Right renal cortex interstitium (tissue), 3 donors: Measurements from ENCODE around the gene PAXX. TPM values are rescaled to one million over a fixed set of nuclear protein-coding genes. Genes with fewer than 3 reads are reported as not detected.

Source experiments
- DNase-seq, 3 donors: peaks; one replicate each; pipeline ENCODE4 v3.0.0-alpha.2; 2013; ENCODE audit warnings: low read depth in 3 of 3, low spot score in 2 of 3
- polyA plus RNA-seq, 3 donors: library from polyadenylated mRNA; unstranded; fragments of 120-200 nt; gene quantifications; one replicate each; pipeline ENCODE4 v1.2.1, GENCODE V29; 2013; ENCODE audit not compliant: insufficient read length in 3 of 3

PAXX gene
- polyA plus RNA-seq, 3 donors = 22.3 to 27.0 (median 24.4) TPM

DNA sequence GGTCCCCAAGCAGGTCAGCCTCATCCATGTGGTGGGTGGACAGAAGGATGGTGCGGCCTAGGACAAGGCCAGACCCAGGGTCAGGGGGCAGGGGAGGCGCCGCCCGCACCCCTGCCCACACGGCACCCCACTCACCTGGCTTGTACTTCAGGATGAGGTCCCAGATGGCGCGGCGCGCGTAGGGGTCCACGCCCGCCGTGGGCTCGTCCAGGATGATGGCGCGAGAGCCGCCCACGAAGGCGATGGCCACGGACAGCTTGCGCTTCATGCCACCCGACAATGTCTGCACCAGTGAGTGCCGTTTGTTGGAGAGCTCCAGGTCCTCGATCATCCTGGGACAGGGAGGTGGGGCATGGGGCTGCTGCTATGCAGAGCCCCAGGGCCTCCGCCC, 23.3 kb downstream of the PAXX start:
- no peak for DNase-seq

DNA sequence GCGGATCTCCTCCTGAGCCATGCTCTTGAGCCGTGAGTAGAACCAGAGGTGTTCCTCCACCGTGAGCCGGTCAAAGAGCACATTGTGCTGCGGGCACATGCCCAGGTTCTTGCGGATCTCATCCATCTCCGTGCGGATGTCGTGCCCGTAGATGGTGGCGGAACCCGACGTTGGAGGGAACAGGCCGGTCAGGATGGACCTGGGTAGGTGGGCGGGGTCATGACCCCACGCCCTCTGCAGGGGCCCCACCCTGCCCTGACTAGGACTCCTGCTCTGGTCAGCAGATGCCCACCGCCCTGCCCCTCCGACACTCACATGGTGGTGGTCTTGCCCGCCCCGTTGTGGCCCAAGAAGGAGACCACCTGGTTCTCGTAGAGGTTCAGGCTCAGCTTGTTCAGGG, 23.8 kb downstream of the PAXX start:
- no peak for DNase-seq

DNA sequence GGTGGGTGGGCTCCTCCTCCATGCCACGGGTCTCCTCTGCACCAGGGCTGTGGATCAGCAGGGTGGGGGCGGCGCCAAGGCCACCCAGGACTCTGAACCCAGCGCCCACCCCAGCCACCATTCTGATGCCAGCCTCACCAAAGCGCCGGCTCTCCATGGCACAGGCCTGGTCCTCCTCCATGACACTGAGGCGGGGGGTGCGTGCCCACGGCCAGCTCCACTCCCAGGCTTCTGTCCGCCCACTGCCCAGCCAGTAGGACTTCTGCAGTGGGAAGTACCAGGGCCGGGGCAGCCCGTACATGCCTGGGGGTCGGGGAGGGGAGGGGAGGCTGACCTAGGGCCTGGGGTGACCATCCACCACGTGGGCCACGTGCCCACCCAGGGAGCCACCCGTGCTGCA, 24.2 kb downstream of the PAXX start:
- no peak for DNase-seq

DNA sequence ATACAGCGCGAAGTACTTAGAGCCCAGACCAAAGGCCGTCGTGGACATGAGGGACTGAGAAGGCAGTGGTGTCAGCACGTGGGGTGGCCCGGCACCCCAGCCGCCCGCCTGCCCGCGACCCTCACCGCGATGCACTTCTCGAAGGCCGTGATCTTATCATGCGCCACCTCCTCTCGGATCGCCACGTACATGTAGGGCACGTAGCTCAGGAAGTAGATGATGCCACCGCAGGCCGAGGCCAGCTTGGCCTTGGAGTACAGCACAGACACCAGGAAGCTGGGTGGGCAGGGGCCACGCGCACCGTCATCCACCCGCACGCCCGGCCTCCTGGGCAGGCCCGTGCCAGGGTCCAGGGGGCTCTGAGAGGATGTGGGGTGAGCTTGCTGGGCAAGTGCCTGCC, 24.8 kb downstream of the PAXX start:
- no peak for DNase-seq

DNA sequence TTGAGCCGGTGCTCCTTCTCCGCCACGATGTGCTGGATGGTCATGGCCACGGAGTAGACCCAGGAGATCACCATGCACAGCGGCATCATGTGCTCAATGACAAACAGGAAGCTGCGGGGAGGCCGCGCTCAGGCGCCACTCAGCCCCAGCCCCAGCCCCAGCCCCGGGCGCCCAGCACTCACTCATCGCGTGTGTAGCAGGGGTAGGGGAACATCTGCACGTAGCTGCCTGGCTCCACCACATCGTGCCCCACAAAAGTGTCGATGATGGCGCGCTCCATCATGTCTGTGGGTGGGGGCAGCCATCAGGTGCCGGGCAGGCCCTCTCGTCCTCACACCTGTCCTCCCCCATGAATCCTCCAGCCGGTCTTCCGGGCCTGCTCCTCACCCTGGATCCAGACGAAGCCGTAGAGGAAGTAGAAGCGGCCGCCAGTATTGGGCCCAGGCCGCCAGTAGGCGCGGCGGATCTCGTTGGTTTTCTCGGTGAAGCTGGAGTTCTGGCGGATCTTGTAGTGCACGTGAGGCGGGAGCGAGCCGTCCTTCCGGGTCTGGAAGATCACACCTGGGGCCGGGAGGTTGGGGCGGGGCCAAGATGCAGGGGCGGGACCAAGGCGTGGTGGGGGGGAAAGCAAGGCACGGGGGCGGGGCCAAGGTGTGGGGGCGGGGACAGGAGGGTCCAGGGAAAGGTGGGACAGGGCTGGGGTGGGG, 25.7 kb downstream of the PAXX start:
- no peak for DNase-seq

DNA sequence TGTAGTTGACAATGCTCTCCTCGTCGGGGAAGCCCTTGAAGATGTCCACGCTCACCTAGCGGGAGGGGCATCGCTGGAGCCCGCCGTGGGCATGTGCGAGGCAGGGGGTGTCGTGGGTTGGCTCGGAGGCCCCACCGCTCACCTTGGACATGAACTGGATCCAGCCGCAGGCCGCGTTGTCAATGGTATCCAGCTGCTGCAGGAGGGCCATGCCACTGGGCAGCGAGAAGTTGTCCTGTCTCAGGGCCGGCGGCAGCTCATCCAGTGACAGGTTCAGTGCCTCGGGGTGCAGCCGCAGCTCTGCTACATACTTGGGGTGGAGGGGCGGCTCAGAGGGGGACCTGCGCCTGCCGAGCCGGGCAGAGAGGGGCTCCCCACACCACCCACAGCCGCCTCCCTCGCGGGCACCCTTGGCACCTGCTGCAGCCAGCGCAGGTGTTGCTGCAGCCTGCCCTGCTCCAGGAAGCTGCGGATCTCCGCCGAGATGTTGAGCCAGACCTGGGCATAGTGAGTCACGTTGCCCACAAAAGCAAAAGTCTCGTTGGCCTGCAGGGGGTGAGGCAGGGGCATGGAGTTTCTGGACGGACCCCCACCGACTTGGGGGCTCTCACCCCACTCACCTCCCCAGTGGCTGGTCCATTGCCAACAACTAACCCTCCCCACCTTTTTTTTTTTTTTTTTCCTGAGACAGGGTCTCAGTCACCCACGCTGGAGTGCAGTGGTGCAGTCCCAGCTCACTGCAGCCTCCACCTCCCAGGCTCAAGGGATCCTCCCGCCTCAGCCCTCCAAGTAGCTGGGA, 26.7 kb downstream of the PAXX start:
- no peak for DNase-seq

DNA sequence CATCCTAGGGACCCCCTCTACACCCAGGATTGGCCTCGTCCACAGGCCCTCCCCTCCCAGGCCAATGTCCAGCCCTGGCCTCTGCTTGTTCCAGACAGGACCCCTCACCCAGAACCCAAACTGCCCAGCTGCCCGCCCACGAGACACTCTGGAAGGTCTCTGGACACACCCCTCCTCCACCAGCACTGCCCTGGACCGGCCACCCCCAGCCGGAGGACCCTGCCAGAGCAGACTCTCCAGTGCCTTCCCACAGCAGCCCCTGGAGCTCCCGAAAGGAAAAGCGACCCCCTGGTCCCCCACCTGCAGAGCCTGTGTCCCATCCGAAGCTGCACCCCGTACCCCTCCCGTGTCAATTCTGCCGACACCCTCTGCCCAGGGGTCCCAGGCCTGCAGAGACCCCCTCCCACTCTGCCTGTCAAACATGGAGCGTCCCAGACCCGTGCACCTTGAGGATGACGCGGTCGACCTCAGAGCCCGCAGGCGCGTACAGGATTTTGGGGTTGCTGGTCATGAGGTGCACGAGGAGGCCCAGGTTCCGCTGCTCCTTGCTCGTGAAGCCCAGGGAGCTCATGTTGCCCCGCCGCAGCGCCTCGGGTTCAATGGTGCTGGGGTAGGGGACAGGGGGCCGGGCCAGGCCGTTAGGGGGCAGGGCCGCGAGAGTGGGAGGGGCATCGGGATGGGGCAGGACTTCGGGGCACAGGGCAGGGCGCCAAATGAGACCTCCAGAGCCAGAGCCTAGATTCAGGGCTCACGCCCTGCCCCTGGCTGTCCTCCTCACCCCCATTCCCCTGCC, 27.9 kb downstream of the PAXX start:
- DNase-seq = no peak

DNA sequence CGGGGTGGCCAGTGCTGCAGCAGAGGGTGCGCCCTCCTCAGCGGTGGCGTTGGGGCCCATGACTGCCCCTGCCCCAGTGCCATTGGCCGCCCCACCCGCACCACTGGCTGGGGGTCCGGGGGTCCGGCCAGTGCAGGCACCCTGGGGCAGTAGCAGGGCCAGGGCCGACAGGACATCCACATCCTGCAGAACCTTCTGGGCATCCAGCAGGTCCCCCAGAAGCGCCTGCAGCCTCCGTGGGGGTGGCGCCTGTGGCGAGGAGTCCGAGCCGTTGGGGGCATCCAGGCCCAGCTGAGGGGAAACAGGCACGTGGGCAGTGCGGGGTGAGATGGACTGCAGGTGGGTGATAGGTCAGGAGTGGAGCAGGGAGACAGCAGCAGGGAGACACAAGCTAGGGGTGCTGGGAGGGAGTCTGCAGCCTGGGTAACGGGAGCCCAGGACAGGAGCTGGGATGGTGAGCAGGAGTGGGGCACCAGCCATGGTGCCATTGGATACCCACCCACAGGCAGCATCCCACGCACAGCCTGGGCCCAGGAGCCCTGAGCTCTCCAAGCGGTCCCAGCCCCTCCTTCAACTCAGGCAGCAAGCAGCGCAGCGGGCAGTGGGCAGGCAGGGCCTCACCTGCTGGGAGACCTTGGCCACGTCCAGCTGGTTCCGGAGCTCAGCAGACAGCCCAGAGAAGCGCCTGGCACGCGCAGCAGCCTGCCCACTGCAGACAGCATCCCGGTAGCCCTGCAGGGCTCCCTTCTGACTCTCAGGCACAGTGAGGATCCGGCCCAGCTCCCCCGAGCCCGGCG, 28.7 kb downstream of the PAXX start:
- DNase-seq = no peak

DNA sequence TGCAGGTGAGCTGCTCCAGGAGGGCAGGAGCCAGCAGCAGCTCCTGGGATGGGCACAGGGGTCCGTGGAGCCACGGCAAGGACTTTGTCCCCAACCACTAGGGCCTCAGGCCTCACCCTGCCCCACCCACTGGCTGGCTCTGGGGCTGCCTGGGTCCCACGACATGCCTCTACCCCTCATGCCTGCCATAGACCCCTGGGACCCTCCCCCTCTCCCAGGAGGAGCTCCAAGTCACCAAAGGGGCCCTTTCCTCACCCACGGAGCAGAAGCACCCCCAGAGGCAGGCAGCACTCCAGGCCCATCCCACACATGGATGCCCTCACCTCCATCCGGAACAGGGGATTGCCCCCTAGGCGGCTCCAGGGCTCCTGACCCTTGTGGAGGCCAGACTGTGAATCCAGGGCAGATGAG, 29.4 kb downstream of the PAXX start:
- no peak for DNase-seq

DNA sequence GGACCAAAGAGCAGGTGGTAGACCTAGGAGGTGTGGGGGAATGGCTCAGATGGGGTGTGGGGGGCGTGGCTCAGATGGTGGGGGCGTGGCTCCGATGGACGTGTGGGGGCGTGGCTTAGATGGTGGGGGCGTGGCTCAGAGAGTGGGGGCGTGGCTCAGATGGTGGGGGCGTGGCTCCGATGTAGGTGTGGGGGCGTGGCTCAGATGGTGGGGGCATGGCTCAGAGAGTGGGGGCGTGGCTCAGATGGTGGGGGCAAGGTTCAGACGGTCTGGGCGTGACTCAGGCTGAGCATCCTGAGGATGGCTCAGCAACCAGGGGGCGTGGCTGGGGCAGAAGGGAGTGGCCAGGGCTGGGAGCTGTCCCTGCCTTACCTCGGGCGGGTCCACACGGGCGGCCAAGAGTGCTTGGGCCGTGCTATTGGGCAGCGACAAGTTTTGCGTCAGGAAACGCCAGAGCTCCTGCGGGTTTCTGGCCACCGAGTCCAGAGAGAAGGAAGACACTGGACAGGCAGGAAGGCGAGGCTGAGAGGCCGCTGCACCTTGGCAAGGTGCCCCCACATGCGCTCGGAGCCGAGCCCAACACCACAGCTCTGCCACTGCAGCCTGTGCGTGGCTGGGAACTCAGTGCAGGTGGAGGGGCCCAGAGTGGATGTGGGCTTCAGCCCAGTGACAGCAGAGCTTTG, 29.9 kb downstream of the PAXX start:
- DNase-seq = no peak

DNA sequence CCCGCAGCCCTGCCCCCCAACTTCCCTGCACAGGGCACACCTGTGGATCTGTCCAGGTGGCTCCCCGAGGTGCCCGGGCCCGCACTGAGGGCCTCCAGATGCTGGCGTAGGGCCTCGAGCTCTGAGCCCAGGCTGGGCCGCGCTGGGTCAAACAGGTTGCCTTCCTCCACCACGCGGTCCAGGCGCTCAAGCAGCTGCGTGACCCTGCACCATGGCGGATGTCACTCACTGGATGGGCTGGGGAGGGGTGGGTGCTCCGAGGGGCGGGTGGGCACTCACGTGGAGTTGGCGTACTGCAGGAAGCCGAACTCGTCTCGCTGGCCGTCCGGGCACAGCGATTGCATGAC, 30.4 kb downstream of the PAXX start:
- no peak for DNase-seq

DNA sequence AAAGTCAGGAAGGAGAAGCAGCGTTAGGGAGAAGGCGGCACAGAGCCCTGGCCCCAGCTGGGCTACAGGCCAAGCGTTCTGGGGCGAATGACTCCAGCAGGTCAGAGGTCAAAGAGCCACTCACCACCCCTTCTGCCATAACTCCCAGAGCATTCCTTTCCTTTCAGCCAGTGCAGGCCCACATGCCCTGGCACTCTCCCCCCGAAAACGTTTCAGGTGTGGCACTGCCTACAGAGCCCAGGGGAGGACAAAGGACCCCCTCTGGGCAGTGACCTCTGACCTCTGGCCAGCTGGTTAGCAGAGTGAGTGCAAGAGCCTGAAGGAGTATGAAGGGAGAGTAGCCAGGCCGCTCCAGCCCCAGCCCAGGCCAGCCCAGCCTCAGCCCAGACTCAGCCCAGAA, 30.9 kb downstream of the PAXX start:
- no peak for DNase-seq

DNA sequence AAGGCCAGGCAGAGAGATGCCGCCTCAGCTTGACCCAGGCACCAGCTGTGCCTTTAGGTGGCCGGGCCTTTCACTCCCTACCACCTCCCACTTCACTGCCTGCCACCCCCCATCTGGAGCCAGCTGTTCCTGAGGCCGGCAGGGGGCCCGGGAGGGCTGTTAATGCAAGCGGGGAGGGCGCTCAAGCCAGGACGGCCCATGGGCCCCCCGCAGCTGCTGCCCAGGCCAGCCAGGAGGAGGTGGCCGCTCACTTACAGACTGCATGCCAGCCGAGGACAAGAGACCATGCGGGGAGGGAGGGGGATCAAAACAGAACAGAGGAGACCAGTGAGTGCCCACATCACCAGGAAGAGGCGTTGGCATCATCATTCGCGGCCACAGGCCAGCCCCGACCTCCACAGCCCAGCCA, 31.4 kb downstream of the PAXX start:
- DNase-seq = no peak

DNA sequence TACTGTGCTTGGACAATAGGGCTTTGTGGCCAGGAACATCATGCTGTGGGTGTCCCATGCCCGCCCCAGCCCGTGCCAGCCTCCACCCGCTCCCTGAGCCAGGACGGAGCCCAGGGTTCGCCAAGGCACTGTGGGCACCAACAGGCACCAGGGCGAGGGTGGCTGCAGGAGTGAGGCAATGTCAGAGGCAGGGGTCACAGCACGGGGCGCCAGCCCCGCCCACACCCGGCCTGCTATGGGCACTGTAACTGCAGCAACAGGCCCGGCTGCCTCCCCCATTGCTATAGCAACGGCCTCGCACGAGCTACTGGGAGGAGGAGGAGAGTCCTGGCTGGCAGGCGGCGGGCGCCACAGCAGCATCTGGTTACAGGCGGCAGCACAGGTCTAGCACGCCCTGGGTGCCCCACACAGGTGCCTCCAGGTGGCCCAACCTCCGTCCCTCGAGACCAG, 33.3 kb downstream of the PAXX start:
- no peak for DNase-seq

DNA sequence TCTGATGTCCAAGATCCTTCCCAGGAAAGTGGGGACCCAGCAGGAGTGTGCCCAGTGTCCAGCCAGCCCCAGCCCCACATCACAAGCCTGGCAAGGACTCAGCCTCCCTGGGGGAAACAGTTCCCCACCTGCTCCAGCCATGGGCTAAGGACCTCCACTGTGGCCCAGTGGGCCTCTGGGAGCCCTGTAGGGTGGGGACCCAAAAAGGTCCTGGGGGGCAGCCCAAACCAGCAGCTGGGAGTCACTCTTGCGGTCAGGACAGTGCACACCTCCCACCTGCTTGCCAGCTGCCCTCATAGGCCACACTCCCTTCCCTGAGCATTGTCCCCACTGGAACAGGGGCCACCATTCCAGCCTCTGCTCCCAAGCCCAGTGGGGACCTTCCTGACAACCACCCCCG, 34.2 kb downstream of the PAXX start:
- DNase-seq = no peak

DNA sequence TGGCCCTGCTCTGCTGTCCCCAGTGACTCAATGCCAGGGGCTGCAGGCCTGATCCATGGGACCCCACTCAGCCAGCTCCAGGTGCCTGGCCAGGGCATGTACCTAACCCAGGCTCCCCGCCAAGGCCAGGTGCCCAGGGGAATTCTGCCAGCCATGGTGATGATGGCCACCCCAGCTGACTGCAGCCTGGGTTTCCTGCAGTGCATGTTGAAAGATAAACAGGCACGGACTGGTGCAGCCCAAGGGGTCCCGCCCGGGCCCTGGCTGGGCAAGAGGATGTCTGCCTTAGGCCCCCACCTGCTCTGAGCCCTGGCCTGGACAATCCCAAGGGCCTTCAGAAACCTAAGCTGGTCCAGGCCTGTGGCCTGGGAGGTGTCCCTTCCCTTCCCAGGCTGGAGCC, 34.6 kb downstream of the PAXX start:
- DNase-seq = no peak

DNA sequence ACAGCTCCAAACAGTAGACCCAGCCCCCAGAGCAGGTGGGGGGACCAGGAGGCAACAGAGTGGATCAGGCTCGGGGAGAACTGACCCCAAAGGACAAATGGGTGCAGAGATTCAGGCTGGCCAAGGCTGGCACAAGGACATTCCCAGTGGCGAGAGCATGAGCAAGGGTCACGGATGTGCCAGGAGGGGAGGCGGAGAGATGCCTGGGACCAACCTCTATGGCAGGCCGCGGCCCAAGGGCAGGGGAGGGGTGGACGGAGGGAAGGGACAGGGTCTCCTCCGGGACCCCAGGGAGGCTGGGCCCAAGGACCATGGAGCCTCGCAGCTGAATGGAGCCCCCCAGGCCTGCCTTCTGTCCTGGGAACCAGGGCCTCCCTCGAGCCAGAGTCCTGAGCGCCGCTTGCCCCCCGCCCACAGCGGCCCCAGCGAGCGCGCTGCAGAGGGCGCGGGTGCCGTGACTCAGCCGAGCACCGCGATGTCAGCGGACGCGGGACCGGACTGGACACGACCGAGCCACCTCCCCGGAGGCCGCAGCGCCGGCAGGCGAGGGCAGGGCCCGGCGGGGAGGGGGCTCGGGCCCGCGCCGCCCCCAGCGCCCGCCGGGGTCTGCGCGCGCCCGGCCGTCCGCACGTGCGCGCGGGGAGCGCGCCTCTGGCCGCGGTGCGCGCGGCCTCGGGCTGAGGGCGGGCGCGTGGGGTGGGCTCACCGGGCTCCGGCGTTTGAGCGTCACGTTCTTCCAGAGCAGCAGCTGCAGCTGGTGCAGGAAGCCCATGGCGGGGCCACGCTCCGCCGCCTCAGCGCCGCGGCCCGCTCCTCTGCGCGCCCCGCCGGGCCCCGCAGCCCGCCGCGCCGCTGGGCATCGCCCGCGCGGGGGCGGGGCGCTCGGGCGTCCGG, 35.4 kb downstream of the PAXX start, which contains the start of gene ABCA2:
TSS of gene ABCA2 (minus strand) at position 869 of the 894 bp plus-strand sequence. CDS start at position 772, 97 bp downstream.
- no peak for DNase-seq

DNA sequence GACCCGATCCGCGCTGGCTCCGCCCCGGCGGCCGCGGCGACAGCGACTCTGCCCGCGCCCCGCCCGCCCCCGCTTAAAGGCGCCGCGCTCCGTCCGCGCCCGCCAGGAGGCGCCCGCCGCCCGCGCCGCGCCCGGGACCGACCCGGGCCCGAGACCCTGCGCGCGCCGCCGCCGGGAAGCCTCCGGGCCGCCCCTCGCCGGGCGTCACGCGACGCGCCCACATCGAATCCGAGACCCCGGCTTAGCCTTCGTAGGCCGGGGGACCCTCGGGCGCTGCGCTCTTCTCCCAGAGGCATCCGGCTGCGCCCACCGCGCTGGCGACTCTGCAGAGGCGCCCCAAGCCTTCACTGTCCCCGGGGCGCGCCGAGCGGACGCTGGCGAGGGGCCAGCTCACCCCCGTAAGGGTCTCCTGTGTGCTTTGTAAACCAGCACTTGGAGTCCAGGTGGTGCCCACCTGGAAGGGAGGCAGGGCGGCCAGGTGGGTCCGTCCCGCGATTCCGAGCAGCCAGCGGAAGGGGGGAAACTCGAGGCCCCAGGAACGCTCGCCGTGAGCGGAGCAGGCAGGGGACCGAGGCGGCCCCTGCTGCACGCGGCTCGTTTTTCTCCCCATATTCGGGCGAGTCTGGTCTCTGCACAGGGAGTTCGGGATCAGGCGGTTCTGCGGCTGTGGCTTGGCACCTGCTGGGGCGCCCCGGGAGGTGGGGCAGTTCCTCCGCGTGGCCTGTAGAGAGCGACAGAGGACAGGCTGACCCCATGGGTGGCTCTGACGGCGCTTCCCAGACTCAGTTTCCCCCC, 36.2 kb downstream of the PAXX start:
- DNase-seq = no peak
